ENCODE data around the gene IL1RL2. TPM values are rescaled to one million over a fixed set of nuclear protein-coding genes. Genes with fewer than 3 reads are reported as not detected.
A peak's percentile ranks its signal among the peaks of the same experiment; 100 is the strongest.

Gene IL1RL2
- total and polyA plus RNA-seq, 2 donors (not counting 1 experiment from before 2014, with no cell fraction given): 0.28 to 2.6 TPM

GRCh38 chr2:102284611-102285010 is 97.8 kb downstream of the IL1RL2 start:
- TF ChIP-seq, protein P1, sequence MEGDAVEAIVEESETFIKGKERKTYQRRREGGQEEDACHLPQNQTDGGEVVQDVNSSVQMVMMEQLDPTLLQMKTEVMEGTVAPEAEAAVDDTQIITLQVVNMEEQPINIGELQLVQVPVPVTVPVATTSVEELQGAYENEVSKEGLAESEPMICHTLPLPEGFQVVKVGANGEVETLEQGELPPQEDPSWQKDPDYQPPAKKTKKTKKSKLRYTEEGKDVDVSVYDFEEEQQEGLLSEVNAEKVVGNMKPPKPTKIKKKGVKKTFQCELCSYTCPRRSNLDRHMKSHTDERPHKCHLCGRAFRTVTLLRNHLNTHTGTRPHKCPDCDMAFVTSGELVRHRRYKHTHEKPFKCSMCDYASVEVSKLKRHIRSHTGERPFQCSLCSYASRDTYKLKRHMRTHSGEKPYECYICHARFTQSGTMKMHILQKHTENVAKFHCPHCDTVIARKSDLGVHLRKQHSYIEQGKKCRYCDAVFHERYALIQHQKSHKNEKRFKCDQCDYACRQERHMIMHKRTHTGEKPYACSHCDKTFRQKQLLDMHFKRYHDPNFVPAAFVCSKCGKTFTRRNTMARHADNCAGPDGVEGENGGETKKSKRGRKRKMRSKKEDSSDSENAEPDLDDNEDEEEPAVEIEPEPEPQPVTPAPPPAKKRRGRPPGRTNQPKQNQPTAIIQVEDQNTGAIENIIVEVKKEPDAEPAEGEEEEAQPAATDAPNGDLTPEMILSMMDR (conservative IDR thresholded peaks at IDR 0.05 in 1 of 2, IDR thresholded peaks at IDR 0.05 in 1 of 2; ENCODE audit: low read depth in 1 of 2, low read length in 2 of 2): no peak
- no peak for TF ChIP-seq EZH2 (IDR thresholded peaks at IDR 0.05; ENCODE audit: low read length, missing control alignments)
- H3K9ac ChIP-seq (ENCODE audit: insufficient read depth, low read length): no peak overlapping the region
- peaks cover 2% of the 10 kb centered on the region for H3K27me3 ChIP-seq (ENCODE audit: control insufficient read depth, insufficient read depth, low read length)
- H3K36me3 ChIP-seq (ENCODE audit: control insufficient read depth, insufficient read depth, low read length): no peaks in the 10 kb centered on the region
- no peak overlapping the region for H3K4me3 ChIP-seq (replicated peaks in 1 of 4; ENCODE audit: control extremely low read depth in 1 of 4, insufficient read depth in 1 of 4, low read depth in 3 of 4, low read length in 4 of 4)
- H3K9me3 ChIP-seq (ENCODE audit: control insufficient read depth, insufficient read depth, low read depth, low read length): no peaks in the 10 kb centered on the region
- no peaks in the 10 kb centered on the region for H3K4me1 ChIP-seq (ENCODE audit: control insufficient read depth, extremely low read depth, insufficient read depth, low read length)
- H3K4me2 ChIP-seq (ENCODE audit: extremely low read depth, insufficient read depth, low read length): no peak overlapping the region
- H3K27ac ChIP-seq (ENCODE audit: insufficient read depth, low read length): no peak overlapping the region
- DNase-seq (ENCODE audit: low read depth in 2 of 2): peak in 1 of 2 donors; percentile 25
- no peak overlapping the region for H2AFZ ChIP-seq (ENCODE audit: low read length)
- H4K20me1 ChIP-seq (ENCODE audit: control insufficient read depth, extremely low read depth, insufficient read depth, low read length): no peaks in the 10 kb centered on the region
- H3K79me2 ChIP-seq (ENCODE audit: control insufficient read depth, insufficient read depth, low read length): no peaks in the 10 kb centered on the region

- no peak overlapping the region for H2AFZ ChIP-seq (ENCODE audit: low read length)
- TF ChIP-seq, protein P1 (conservative IDR thresholded peaks at IDR 0.05 in 1 of 2, IDR thresholded peaks at IDR 0.05 in 1 of 2; ENCODE audit: low read depth in 1 of 2, low read length in 2 of 2): no peak
- no peak for TF ChIP-seq EZH2 (IDR thresholded peaks at IDR 0.05; ENCODE audit: low read length, missing control alignments)
- no peak overlapping the region for H3K4me3 ChIP-seq (replicated peaks in 1 of 4; ENCODE audit: control extremely low read depth in 1 of 4, insufficient read depth in 1 of 4, low read depth in 3 of 4, low read length in 4 of 4)
- no peaks in the 10 kb centered on the region for H3K27me3 ChIP-seq (ENCODE audit: control insufficient read depth, insufficient read depth, low read length)
- H3K36me3 ChIP-seq (ENCODE audit: control insufficient read depth, insufficient read depth, low read length): no peaks in the 10 kb centered on the region
- H3K4me1 ChIP-seq (ENCODE audit: control insufficient read depth, extremely low read depth, insufficient read depth, low read length): no peaks in the 10 kb centered on the region
- H3K9me3 ChIP-seq (ENCODE audit: control insufficient read depth, insufficient read depth, low read depth, low read length): no peaks in the 10 kb centered on the region
- H3K79me2 ChIP-seq (ENCODE audit: control insufficient read depth, insufficient read depth, low read length): no peaks in the 10 kb centered on the region
- DNase-seq (ENCODE audit: low read depth in 2 of 2): peak in 1 of 2 donors; percentile 14
- H4K20me1 ChIP-seq (ENCODE audit: control insufficient read depth, extremely low read depth, insufficient read depth, low read length): no peaks in the 10 kb centered on the region
- no peak overlapping the region for H3K9ac ChIP-seq (ENCODE audit: insufficient read depth, low read length)
- no peak overlapping the region for H3K4me2 ChIP-seq (ENCODE audit: extremely low read depth, insufficient read depth, low read length)
- H3K27ac ChIP-seq (ENCODE audit: insufficient read depth, low read length): no peak overlapping the region
Measured at GRCh38 chr2:102285368-102285767, 98.5 kb downstream of the IL1RL2 start.

GRCh38 chr2:102286041-102286440 is 99.2 kb downstream of the IL1RL2 start:
- Histone ChIP-seq H3K4me1 (ENCODE audit: control insufficient read depth, extremely low read depth, insufficient read depth, low read length) (no peaks in the 10 kb centered on the region), H3K27ac (ENCODE audit: insufficient read depth, low read length) (no peak overlapping the region), H3K27me3 (ENCODE audit: control insufficient read depth, insufficient read depth, low read length) (no peaks in the 10 kb centered on the region), H3K79me2 (ENCODE audit: control insufficient read depth, insufficient read depth, low read length) (no peaks in the 10 kb centered on the region), H3K4me2 (ENCODE audit: extremely low read depth, insufficient read depth, low read length) (no peak overlapping the region), H4K20me1 (ENCODE audit: control insufficient read depth, extremely low read depth, insufficient read depth, low read length) (no peaks in the 10 kb centered on the region), H3K9me3 (ENCODE audit: control insufficient read depth, insufficient read depth, low read depth, low read length) (no peaks in the 10 kb centered on the region), H3K9ac (ENCODE audit: insufficient read depth, low read length) (no peak overlapping the region), H3K4me3 (replicated peaks in 1 of 4; ENCODE audit: control extremely low read depth in 1 of 4, insufficient read depth in 1 of 4, low read depth in 3 of 4, low read length in 4 of 4) (no peak overlapping the region), H3K36me3 (ENCODE audit: control insufficient read depth, insufficient read depth, low read length) (no peaks in the 10 kb centered on the region), H2AFZ (ENCODE audit: low read length) (no peak overlapping the region)
- TF ChIP-seq EZH2 (IDR thresholded peaks at IDR 0.05; ENCODE audit: low read length, missing control alignments): no peak
- TF ChIP-seq, protein P1 (conservative IDR thresholded peaks at IDR 0.05 in 1 of 2, IDR thresholded peaks at IDR 0.05 in 1 of 2; ENCODE audit: low read depth in 1 of 2, low read length in 2 of 2): no peak
- DNase-seq (ENCODE audit: low read depth in 2 of 2): no peak

All from fibroblast of lung (primary cell).